ENCODE measurements around the gene LYPD1. TPM values are rescaled to one million over a fixed set of nuclear protein-coding genes. Genes with fewer than 3 reads are reported as not detected.
"Not testable (repeated sequence)": the region's sequence is repeated elsewhere in the genome, so short reads cannot be mapped to it uniquely, and the experiment has no call there.

LYPD1 gene
- total RNA-seq, result not detected

GRCh38 chr2:132669908-132670495 is at the start of gene LYPD1:
Gene LYPD1 (minus strand): TSS chr2:132670205. CDS start chr2:132669932, 273 bp downstream.
- Mint-ChIP-seq H3K27me3 (peaks cover 35% of the 10 kb centered on the region), H3K9me3 (no peaks in the 10 kb centered on the region), H3K4me1 (no peaks in the 10 kb centered on the region), H3K4me3 (no peak within 1 kb of the TSS), H3K36me3 (peaks cover 2% of the 10 kb centered on the region), H3K27ac (peak within 1 kb of the TSS; percentile 61)
- POLR2A ChIA-PET, result no interaction called here
- ATAC-seq (ENCODE audit: low read depth), result no peak
- no peak for DNase-seq

- peaks cover 2% of the 10 kb centered on the region for H3K27me3 Mint-ChIP-seq
- no peak for DNase-seq
- no peak overlapping the region for H3K4me3 Mint-ChIP-seq
- peaks cover 2% of the 10 kb centered on the region for H3K9me3 Mint-ChIP-seq
- no peak overlapping the region for H3K27ac Mint-ChIP-seq
- H3K4me1 Mint-ChIP-seq, result no peaks in the 10 kb centered on the region
- H3K36me3 Mint-ChIP-seq, result no peaks in the 10 kb centered on the region
- POLR2A ChIA-PET, result no interaction called here
- no peak for ATAC-seq (ENCODE audit: low read depth)
Measured at GRCh38 chr2:132719480-132719879, 49.5 kb upstream of the LYPD1 start.

GRCh38 chr2:132716954-132717353 is 46.9 kb upstream of the LYPD1 start:
- no peaks in the 10 kb centered on the region for H3K4me1 Mint-ChIP-seq
- H3K27ac Mint-ChIP-seq, result no peak overlapping the region
- POLR2A ChIA-PET, result no interaction called here
- no peaks in the 10 kb centered on the region for H3K36me3 Mint-ChIP-seq
- no peak overlapping the region for H3K4me3 Mint-ChIP-seq
- H3K27me3 Mint-ChIP-seq, result peaks cover 2% of the 10 kb centered on the region
- H3K9me3 Mint-ChIP-seq, result peaks cover 2% of the 10 kb centered on the region
- DNase-seq (no peak), ATAC-seq (ENCODE audit: low read depth) (no peak)

- no peak overlapping the region for H3K27ac Mint-ChIP-seq
- no peaks in the 10 kb centered on the region for H3K36me3 Mint-ChIP-seq
- H3K4me3 Mint-ChIP-seq, result no peak overlapping the region
- no peaks in the 10 kb centered on the region for H3K4me1 Mint-ChIP-seq
- peaks cover 2% of the 10 kb centered on the region for H3K9me3 Mint-ChIP-seq
- POLR2A ChIA-PET, result interaction anchor here (0.6 kb wide), 1 partner anchor 539 kb away, joined by 3 read pairs; no protein-coding TSS in a partner anchor
- DNase-seq (no peak), ATAC-seq (ENCODE audit: low read depth) (no peak)
- H3K27me3 Mint-ChIP-seq, result peaks cover 2% of the 10 kb centered on the region
Measured at GRCh38 chr2:132715386-132716351, 45.7 kb upstream of the LYPD1 start.

- ATAC-seq (ENCODE audit: low read depth) (no peak), DNase-seq (no peak)
- POLR2A ChIA-PET, result no interaction called here
- Mint-ChIP-seq H3K27ac (no peak overlapping the region), H3K4me1 (no peaks in the 10 kb centered on the region), H3K4me3 (no peak overlapping the region), H3K36me3 (no peaks in the 10 kb centered on the region), H3K27me3 (no peaks in the 10 kb centered on the region), H3K9me3 (no peaks in the 10 kb centered on the region)
Measured at GRCh38 chr2:132703396-132703795, 33.4 kb upstream of the LYPD1 start.

GRCh38 chr2:132701810-132702209 is 31.8 kb upstream of the LYPD1 start:
- Mint-ChIP-seq H3K27me3 (no peaks in the 10 kb centered on the region), H3K9me3 (no peaks in the 10 kb centered on the region), H3K4me1 (no peaks in the 10 kb centered on the region), H3K27ac (no peak overlapping the region), H3K4me3 (no peak overlapping the region), H3K36me3 (no peaks in the 10 kb centered on the region)
- POLR2A ChIA-PET, result no interaction called here
- DNase-seq (no peak), ATAC-seq (ENCODE audit: low read depth) (no peak)

- ATAC-seq (ENCODE audit: low read depth); POLR2A ChIA-PET; H3K36me3 Mint-ChIP-seq; H3K4me1 Mint-ChIP-seq; H3K4me3 Mint-ChIP-seq; H3K9me3 Mint-ChIP-seq; H3K27me3 Mint-ChIP-seq; DNase-seq; H3K27ac Mint-ChIP-seq: not testable (repeated sequence)
Measured at GRCh38 chr2:132699802-132700201, 29.8 kb upstream of the LYPD1 start.

GRCh38 chr2:132698347-132698746 is 28.3 kb upstream of the LYPD1 start:
- POLR2A ChIA-PET; H3K9me3 Mint-ChIP-seq; DNase-seq; H3K4me3 Mint-ChIP-seq; H3K27ac Mint-ChIP-seq; H3K36me3 Mint-ChIP-seq; H3K27me3 Mint-ChIP-seq; ATAC-seq (ENCODE audit: low read depth); H3K4me1 Mint-ChIP-seq: not testable (repeated sequence)

- ATAC-seq (ENCODE audit: low read depth), result no peak
- Mint-ChIP-seq H3K27me3 (no peaks in the 10 kb centered on the region), H3K9me3 (no peaks in the 10 kb centered on the region), H3K4me1 (no peaks in the 10 kb centered on the region), H3K4me3 (no peak overlapping the region), H3K36me3 (no peaks in the 10 kb centered on the region), H3K27ac (no peak overlapping the region)
- POLR2A ChIA-PET, result no interaction called here
- DNase-seq, result no peak
Measured at GRCh38 chr2:132697556-132698205, 27.7 kb upstream of the LYPD1 start.

GRCh38 chr2:132692816-132693215 is 22.8 kb upstream of the LYPD1 start:
- no peak overlapping the region for H3K27ac Mint-ChIP-seq

GRCh38 chr2:132691556-132691955 is 21.6 kb upstream of the LYPD1 start:
- Mint-ChIP-seq H3K4me3 (no peak overlapping the region), H3K9me3 (no peaks in the 10 kb centered on the region), H3K36me3 (no peaks in the 10 kb centered on the region), H3K27ac (no peak overlapping the region), H3K27me3 (no peaks in the 10 kb centered on the region), H3K4me1 (no peaks in the 10 kb centered on the region)
- POLR2A ChIA-PET, result no interaction called here
- no peak for ATAC-seq (ENCODE audit: low read depth)
- DNase-seq, result no peak

More at GRCh38 chr2:132692816-132693215, 22.8 kb upstream of the LYPD1 start:
- H3K4me1 Mint-ChIP-seq, result no peaks in the 10 kb centered on the region
- DNase-seq (no peak), ATAC-seq (ENCODE audit: low read depth) (no peak)
- POLR2A ChIA-PET, result no interaction called here
- H3K4me3 Mint-ChIP-seq, result no peak overlapping the region
- no peaks in the 10 kb centered on the region for H3K9me3 Mint-ChIP-seq
- no peaks in the 10 kb centered on the region for H3K36me3 Mint-ChIP-seq
- H3K27me3 Mint-ChIP-seq, result no peaks in the 10 kb centered on the region

- no peaks in the 10 kb centered on the region for H3K27me3 Mint-ChIP-seq
- DNase-seq (no peak), ATAC-seq (ENCODE audit: low read depth) (no peak)
- no peak overlapping the region for H3K27ac Mint-ChIP-seq
- H3K4me3 Mint-ChIP-seq, result no peak overlapping the region
- POLR2A ChIA-PET, result no interaction called here
- no peaks in the 10 kb centered on the region for H3K4me1 Mint-ChIP-seq
- H3K9me3 Mint-ChIP-seq, result no peaks in the 10 kb centered on the region
- no peaks in the 10 kb centered on the region for H3K36me3 Mint-ChIP-seq
Measured at GRCh38 chr2:132690664-132691303, 20.8 kb upstream of the LYPD1 start.

GRCh38 chr2:132681766-132682165 is 11.8 kb upstream of the LYPD1 start:
- Mint-ChIP-seq H3K4me3 (no peak overlapping the region), H3K27me3 (no peaks in the 10 kb centered on the region), H3K36me3 (no peaks in the 10 kb centered on the region), H3K4me1 (no peaks in the 10 kb centered on the region), H3K9me3 (no peaks in the 10 kb centered on the region), H3K27ac (no peak overlapping the region)
- POLR2A ChIA-PET, result no interaction called here
- DNase-seq (no peak), ATAC-seq (ENCODE audit: low read depth) (no peak)

Data from activated naive CD8-positive, alpha-beta T cell treated with anti-CD3 and anti-CD28 coated beads, Interleukin-2, amount 10 ng/mL, durations not matched to agents 7 days and 5 days (primary cell).